GM23338 (cell line): ENCODE data around the gene BCDIN3D. TPM values are rescaled to one million over a fixed set of nuclear protein-coding genes. Genes with fewer than 3 reads are reported as not detected.

Experiments
- ATAC-seq: fragments of 200-7000 bp; cut with Tn5 transposase; 3 replicates; pipeline ENCODE4 v1.9.1; 2020
- DNase-seq: peaks from one replicate; pipeline ENCODE4 v3.0.0-alpha.2; 2015; ENCODE audit warnings: low spot score
- H2AFZ ChIP-seq: fragments of 200-600 bp; sonication (generic); 2 replicates; pipeline ENCODE4 v1.8.0; 2016; ENCODE audit warnings: antibody characterized with exemption, mild to moderate bottlenecking, moderate library complexity
- H3F3A ChIP-seq: fragments of 200-600 bp; sonication (generic); replicated peaks from 2 replicates; pipeline ENCODE4 v1.8.0; 2017; ENCODE audit warnings: antibody characterized with exemption, mixed run types, low read depth
- H3K27ac ChIP-seq: fragments of 200-600 bp; sonication (generic); 2 replicates; pipeline ENCODE4 v1.6.1; 2016; ENCODE audit warnings: low read depth
- H3K27me3 ChIP-seq: fragments of 200-600 bp; sonication (generic); 2 replicates; pipeline ENCODE4 v1.8.0; 2016; ENCODE audit warnings: mild to moderate bottlenecking, mixed run types, moderate library complexity; ENCODE audit not compliant: insufficient read depth
- H3K36me3 ChIP-seq: fragments of 200-600 bp; sonication (generic); 2 replicates; pipeline ENCODE4 v1.8.0; 2016; ENCODE audit warnings: mild to moderate bottlenecking; ENCODE audit not compliant: insufficient read depth
- H3K4me1 ChIP-seq: fragments of 200-600 bp; sonication (generic); 2 replicates; pipeline ENCODE4 v1.8.0; 2016; ENCODE audit warnings: mild to moderate bottlenecking, moderate library complexity; ENCODE audit not compliant: insufficient read depth
- H3K4me2 ChIP-seq: fragments of 200-600 bp; sonication (generic); 2 replicates; pipeline ENCODE4 v1.7.1; 2017; ENCODE audit warnings: mixed run types
- H3K4me3 ChIP-seq: fragments of 200-600 bp; sonication (generic); 2 replicates; pipeline ENCODE4 v1.6.1; 2016; ENCODE audit warnings: mixed run types
- H3K79me2 ChIP-seq: fragments of 200-600 bp; sonication (generic); replicated peaks from 2 replicates; pipeline ENCODE4 v1.8.0; 2017; ENCODE audit warnings: mild to moderate bottlenecking; ENCODE audit not compliant: insufficient read depth
- H3K9me2 ChIP-seq: fragments of 200-600 bp; sonication (generic); 2 replicates; pipeline ENCODE4 v1.8.0; 2017; ENCODE audit not compliant: insufficient read depth
- H4K20me1 ChIP-seq: fragments of 200-600 bp; sonication (generic); replicated peaks from 2 replicates; pipeline ENCODE4 v1.8.0; 2017; ENCODE audit warnings: mild to moderate bottlenecking; ENCODE audit not compliant: insufficient read depth
- H3K27ac Mint-ChIP-seq: 2 replicates; pipeline ENCODE4 v1.8.0; 2020; ENCODE audit warnings: inconsistent platforms, mild to moderate bottlenecking, moderate library complexity, mixed read lengths
- H3K27me3 Mint-ChIP-seq: 3 replicates; pipeline ENCODE4 v1.8.0; 2022; ENCODE audit warnings: low read depth, mild to moderate bottlenecking, moderate library complexity, mixed read lengths, inconsistent platforms; ENCODE audit not compliant: insufficient read depth, poor library complexity
- H3K36me3 Mint-ChIP-seq: 3 replicates; pipeline ENCODE4 v1.8.0; 2021; ENCODE audit warnings: low read depth, mild to moderate bottlenecking, inconsistent platforms, moderate library complexity, mixed read lengths
- H3K4me1 Mint-ChIP-seq: 3 replicates; pipeline ENCODE4 v1.8.0; 2020; ENCODE audit warnings: mild to moderate bottlenecking, inconsistent platforms, mixed read lengths
- H3K4me3 Mint-ChIP-seq: 3 replicates; pipeline ENCODE4 v1.8.0; 2021; ENCODE audit warnings: moderate library complexity, mild to moderate bottlenecking, inconsistent platforms, mixed read lengths
- H3K9me3 Mint-ChIP-seq: 3 replicates; pipeline ENCODE4 v1.8.0; 2020; ENCODE audit warnings: moderate library complexity, mild to moderate bottlenecking, inconsistent platforms, mixed read lengths
- CREB1 ChIP-seq: fragments of 250-450 bp; sonication (Bioruptor Pico); IDR thresholded peaks from 2 replicates; pipeline ENCODE4 v1.5.0; 2020; ENCODE audit warnings: low read depth, mild to moderate bottlenecking, moderate library complexity
- EZH2 ChIP-seq: fragments of 200-600 bp; sonication (generic); IDR thresholded peaks from one replicate; pipeline ENCODE4 v1.8.0; 2017; ENCODE audit warnings: antibody characterized with exemption, mild to moderate bottlenecking, low read depth; ENCODE audit not compliant: unreplicated experiment
- EZH2phosphoT487 ChIP-seq: fragments of 200-600 bp; sonication (generic); IDR thresholded peaks from one replicate; pipeline ENCODE4 v1.8.1; 2018; ENCODE audit warnings: antibody characterized with exemption; ENCODE audit not compliant: unreplicated experiment
- JUNB ChIP-seq: IDR thresholded peaks from one replicate; pipeline ENCODE4 v1.6.1; 2016; ENCODE audit warnings: antibody characterized with exemption; ENCODE audit not compliant: unreplicated experiment
- NANOG ChIP-seq: IDR thresholded peaks from 2 replicates; pipeline ENCODE4 v1.6.1; 2016; ENCODE audit warnings: antibody characterized with exemption, borderline replicate concordance
- POLR2AphosphoS5 ChIP-seq: IDR thresholded peaks from 2 replicates; pipeline ENCODE4 v1.6.1; 2016; ENCODE audit warnings: antibody characterized with exemption, low read depth
- STAT1 ChIP-seq: IDR thresholded peaks from one replicate; pipeline ENCODE4 v1.6.1; 2016; ENCODE audit warnings: antibody characterized with exemption; ENCODE audit not compliant: unreplicated experiment
- ZNF114 ChIP-seq: fragments of 250-450 bp; sonication (Bioruptor Pico); IDR thresholded peaks from 2 replicates; pipeline ENCODE4 v1.5.0; 2020; ENCODE audit warnings: mild to moderate bottlenecking, moderate library complexity
- ZNF331 ChIP-seq: fragments of 250-450 bp; sonication (Bioruptor Pico); IDR thresholded peaks from 2 replicates; pipeline ENCODE4 v1.5.0; 2020; ENCODE audit warnings: low read depth, mild to moderate bottlenecking, moderate library complexity
- ZNF462 ChIP-seq: fragments of 250-450 bp; sonication (Bioruptor Pico); IDR thresholded peaks from 2 replicates; pipeline ENCODE4 v1.5.0; 2020; ENCODE audit warnings: mild to moderate bottlenecking, moderate library complexity
- polyA plus RNA-seq: library from polyadenylated mRNA; unstranded; fragments of >200 nt; fragmentation: Nextera tagmentation; extraction: Ambion mirVana; gene quantifications from 2 replicates; pipeline ENCODE4 v1.2.1, GENCODE V29; 2016
- total RNA-seq: library from RNA; depleted of rRNA; stranded (reverse); fragments of >200 nt; shearing (Covaris generic); gene quantifications from 2 replicates; pipeline ENCODE4 v1.2.3, GENCODE V29; 2014
- TF ChIP-seq, protein P1 (sequence below), 2 experiments: fragments of 200-600 bp in 1 of 2; sonication (generic) in 1 of 2; conservative IDR thresholded peaks; 2 replicates each; pipeline versions ENCODE4 v1.5.1 to v1.6.1; 2016 to 2017; ENCODE audit warnings: antibody characterized with exemption in 2 of 2, low read depth in 2 of 2, mild to moderate bottlenecking in 2 of 2, moderate library complexity in 1 of 2
- TF ChIP-seq, protein P2 (sequence below): IDR thresholded peaks from 2 replicates; pipeline ENCODE4 v1.6.1; 2016; ENCODE audit warnings: antibody characterized with exemption
- TF ChIP-seq, protein P3 (sequence below): IDR thresholded peaks from one replicate; pipeline ENCODE4 v1.6.1; 2018; ENCODE audit warnings: antibody characterized with exemption; ENCODE audit not compliant: unreplicated experiment

The BCDIN3D gene
- total and polyA plus RNA-seq, 2 experiments from 2014 or later = 1.4 to 1.8 TPM

DNA sequence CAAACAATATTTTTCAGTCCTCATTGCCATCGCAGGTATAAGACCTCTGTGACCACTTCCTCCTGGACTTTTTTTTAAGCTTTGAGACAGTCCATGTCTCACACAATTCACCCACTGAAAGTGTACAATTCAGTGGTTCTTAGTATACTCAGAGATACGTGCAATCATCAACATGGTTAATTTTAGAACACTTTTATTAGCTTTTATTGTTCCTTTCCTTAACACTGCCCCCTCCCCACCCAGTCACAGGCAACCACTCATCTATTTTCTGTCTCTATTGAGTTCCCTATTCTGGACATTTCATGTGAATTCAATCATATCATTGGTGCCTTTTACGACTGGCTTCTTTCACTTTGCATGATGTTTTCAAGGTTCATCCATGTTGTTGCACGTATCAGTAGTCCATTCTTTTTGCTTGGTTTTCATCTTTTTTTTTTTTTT, 30.9 kb downstream of the BCDIN3D start:
- no peak overlapping the region for H3K4me2 ChIP-seq
- no peaks in the 10 kb centered on the region for H3K27me3 ChIP-seq
- no peak overlapping the region for H3K4me3 ChIP-seq
- ATAC-seq (no peak), DNase-seq (no peak)
- H3K4me3 Mint-ChIP-seq = no peak overlapping the region
- H3K9me2 ChIP-seq = no peaks in the 10 kb centered on the region
- no peak overlapping the region for H2AFZ ChIP-seq
- TF ChIP-seq ZNF331 (CRISPR knock-in tag) = no peak
- TF ChIP-seq, protein P1, sequence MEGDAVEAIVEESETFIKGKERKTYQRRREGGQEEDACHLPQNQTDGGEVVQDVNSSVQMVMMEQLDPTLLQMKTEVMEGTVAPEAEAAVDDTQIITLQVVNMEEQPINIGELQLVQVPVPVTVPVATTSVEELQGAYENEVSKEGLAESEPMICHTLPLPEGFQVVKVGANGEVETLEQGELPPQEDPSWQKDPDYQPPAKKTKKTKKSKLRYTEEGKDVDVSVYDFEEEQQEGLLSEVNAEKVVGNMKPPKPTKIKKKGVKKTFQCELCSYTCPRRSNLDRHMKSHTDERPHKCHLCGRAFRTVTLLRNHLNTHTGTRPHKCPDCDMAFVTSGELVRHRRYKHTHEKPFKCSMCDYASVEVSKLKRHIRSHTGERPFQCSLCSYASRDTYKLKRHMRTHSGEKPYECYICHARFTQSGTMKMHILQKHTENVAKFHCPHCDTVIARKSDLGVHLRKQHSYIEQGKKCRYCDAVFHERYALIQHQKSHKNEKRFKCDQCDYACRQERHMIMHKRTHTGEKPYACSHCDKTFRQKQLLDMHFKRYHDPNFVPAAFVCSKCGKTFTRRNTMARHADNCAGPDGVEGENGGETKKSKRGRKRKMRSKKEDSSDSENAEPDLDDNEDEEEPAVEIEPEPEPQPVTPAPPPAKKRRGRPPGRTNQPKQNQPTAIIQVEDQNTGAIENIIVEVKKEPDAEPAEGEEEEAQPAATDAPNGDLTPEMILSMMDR (conservative IDR thresholded peaks at IDR 0.05; ENCODE audit: low read depth in 2 of 2) = no peak
- TF ChIP-seq, protein P2, sequence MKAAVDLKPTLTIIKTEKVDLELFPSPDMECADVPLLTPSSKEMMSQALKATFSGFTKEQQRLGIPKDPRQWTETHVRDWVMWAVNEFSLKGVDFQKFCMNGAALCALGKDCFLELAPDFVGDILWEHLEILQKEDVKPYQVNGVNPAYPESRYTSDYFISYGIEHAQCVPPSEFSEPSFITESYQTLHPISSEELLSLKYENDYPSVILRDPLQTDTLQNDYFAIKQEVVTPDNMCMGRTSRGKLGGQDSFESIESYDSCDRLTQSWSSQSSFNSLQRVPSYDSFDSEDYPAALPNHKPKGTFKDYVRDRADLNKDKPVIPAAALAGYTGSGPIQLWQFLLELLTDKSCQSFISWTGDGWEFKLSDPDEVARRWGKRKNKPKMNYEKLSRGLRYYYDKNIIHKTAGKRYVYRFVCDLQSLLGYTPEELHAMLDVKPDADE = no peak
- TF ChIP-seq STAT1 = no peak
- TF ChIP-seq NANOG = no peak
- TF ChIP-seq EZH2 = no peak
- no peak for TF ChIP-seq POLR2AphosphoS5
- TF ChIP-seq ZNF462 (CRISPR knock-in tag) = no peak
- no peak for TF ChIP-seq ZNF114 (CRISPR knock-in tag)
- no peak for TF ChIP-seq JUNB
- TF ChIP-seq, protein P3, sequence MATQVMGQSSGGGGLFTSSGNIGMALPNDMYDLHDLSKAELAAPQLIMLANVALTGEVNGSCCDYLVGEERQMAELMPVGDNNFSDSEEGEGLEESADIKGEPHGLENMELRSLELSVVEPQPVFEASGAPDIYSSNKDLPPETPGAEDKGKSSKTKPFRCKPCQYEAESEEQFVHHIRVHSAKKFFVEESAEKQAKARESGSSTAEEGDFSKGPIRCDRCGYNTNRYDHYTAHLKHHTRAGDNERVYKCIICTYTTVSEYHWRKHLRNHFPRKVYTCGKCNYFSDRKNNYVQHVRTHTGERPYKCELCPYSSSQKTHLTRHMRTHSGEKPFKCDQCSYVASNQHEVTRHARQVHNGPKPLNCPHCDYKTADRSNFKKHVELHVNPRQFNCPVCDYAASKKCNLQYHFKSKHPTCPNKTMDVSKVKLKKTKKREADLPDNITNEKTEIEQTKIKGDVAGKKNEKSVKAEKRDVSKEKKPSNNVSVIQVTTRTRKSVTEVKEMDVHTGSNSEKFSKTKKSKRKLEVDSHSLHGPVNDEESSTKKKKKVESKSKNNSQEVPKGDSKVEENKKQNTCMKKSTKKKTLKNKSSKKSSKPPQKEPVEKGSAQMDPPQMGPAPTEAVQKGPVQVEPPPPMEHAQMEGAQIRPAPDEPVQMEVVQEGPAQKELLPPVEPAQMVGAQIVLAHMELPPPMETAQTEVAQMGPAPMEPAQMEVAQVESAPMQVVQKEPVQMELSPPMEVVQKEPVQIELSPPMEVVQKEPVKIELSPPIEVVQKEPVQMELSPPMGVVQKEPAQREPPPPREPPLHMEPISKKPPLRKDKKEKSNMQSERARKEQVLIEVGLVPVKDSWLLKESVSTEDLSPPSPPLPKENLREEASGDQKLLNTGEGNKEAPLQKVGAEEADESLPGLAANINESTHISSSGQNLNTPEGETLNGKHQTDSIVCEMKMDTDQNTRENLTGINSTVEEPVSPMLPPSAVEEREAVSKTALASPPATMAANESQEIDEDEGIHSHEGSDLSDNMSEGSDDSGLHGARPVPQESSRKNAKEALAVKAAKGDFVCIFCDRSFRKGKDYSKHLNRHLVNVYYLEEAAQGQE = no peak
- TF ChIP-seq EZH2phosphoT487 = no peak
- no peak for TF ChIP-seq CREB1 (CRISPR knock-in tag)
- H3F3A ChIP-seq = peaks cover 4% of the 10 kb centered on the region; the same call in 1 of the 2 replicates
- H3K4me1 Mint-ChIP-seq = peaks cover 44% of the 10 kb centered on the region
- peaks cover 3% of the 10 kb centered on the region; the same call in 1 of the 2 replicates for H3K36me3 ChIP-seq
- no peaks in the 10 kb centered on the region for H3K9me3 Mint-ChIP-seq
- peaks cover 7% of the 10 kb centered on the region for H3K27me3 Mint-ChIP-seq
- H3K27ac ChIP-seq = 0 out of 2 replicates have a peak overlapping the region, but pooled peaks have one; percentile 94
- H3K27ac Mint-ChIP-seq = no peak overlapping the region; the same call in 1 of the 2 replicates
- peaks cover 5% of the 10 kb centered on the region; the same call in 1 of the 3 replicates for H3K36me3 Mint-ChIP-seq
- peaks cover 38% of the 10 kb centered on the region for H3K4me1 ChIP-seq
- H3K79me2 ChIP-seq = peaks cover 39% of the 10 kb centered on the region
- peaks cover 9% of the 10 kb centered on the region for H4K20me1 ChIP-seq
